NB4 (cell line): ENCODE results near the gene COMP.

Experiments
- DNase-seq: peaks from one replicate; pipeline ENCODE4 v3.0.0; 2010; ENCODE audit warnings: low read depth
- H3K4me3 ChIP-seq: one replicate; pipeline ENCODE4 v1.5.1; 2011; ENCODE audit warnings: mild to moderate bottlenecking, low read depth, low read length, moderate library complexity
- CTCF ChIP-seq: IDR thresholded peaks from one replicate; pipeline ENCODE4 v1.5.1; 2012; ENCODE audit warnings: low read depth, low read length
- MYC ChIP-seq: IDR thresholded peaks from 2 replicates; pipeline ENCODE4 v1.6.1; 2011; ENCODE audit warnings: low read depth, low read length
- POLR2A ChIP-seq: IDR thresholded peaks from 2 replicates; pipeline ENCODE4 v1.6.1; 2011; ENCODE audit warnings: mild to moderate bottlenecking; ENCODE audit not compliant: insufficient read length; ENCODE audit errors: extremely low read depth
- TF ChIP-seq, protein P1 (sequence below): IDR thresholded peaks from 2 replicates; pipeline ENCODE4 v1.6.1; 2011; ENCODE audit warnings: low read depth, low read length

Gene COMP

GRCh38 chr19:18794029-18794313 is 2.9 kb upstream of the COMP start:
- TF ChIP-seq POLR2A (no peak), CTCF (no peak), MYC (no peak)
- TF ChIP-seq, protein P1, sequence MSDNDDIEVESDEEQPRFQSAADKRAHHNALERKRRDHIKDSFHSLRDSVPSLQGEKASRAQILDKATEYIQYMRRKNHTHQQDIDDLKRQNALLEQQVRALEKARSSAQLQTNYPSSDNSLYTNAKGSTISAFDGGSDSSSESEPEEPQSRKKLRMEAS, result no peak
- H3K4me3 ChIP-seq, result no peak overlapping the region
- no peak for DNase-seq

DNA sequence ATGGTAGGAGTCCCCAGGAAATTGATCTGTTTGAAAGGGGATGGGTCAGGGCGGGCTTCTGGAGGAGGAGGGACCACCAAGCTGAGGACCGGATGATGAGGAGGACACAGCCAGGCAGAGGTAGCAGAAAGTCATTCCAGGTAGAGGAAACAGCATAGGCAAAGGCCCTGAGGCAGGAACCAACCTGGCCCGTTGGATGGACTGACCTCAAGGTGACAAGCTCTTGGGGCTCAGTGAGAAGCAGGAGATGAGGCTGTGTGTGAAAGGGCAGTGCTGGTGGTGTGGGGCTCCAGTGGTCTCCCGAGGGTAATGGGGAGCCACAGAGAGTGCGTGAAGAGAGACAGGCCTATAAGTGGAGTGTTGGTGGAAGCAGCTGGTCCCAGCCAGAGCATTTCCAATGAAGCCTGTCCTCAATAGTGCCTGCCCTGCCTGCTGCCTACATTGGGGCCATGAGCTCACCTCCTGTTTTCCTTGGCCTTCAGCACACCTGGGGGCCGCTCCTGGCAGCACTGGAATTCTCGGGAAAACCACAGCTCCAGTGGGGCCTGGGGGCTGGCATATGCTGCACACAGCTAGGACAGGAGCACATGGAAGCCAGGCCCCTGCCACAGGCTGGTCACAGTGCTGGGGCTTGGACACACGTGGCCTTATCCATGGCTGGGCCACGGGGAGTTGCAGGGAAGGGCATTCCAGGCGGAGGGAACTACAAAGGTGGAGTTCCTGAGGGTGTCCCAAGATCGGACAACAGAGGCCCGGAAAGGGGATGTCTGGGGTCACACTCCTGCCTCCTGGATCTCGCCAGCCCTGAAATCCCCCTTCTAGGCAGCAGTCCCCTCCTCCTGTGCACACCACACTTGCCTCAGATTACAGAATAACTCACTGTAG is 2.3 kb upstream of the COMP start:
- TF ChIP-seq MYC, result no peak
- TF ChIP-seq, protein P1, result no peak
- no peak for TF ChIP-seq POLR2A
- no peak for TF ChIP-seq CTCF
- no peak for DNase-seq

DNA sequence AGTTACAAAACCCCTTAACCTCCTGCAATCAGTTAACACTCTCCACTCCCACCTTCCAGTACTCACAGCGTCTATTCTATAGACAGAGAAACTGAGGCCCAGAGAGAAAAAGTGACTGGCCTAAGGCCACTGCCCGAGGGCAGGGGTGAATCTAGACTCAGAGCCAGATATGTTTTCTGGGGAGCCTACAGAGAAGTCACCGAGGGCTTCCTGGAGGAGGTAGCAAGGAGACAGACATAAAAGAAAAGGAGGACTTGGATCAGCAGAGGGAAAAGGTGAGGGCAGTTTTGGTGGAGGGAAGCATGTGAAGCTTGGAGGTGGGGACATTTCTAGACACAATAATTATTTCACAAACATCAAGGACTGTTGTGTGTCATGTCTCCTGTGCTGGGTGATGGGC is 1.6 kb upstream of the COMP start:
- no peak overlapping the region for H3K4me3 ChIP-seq
- DNase-seq, result no peak
- TF ChIP-seq, protein P1, result no peak
- TF ChIP-seq POLR2A (no peak), CTCF (no peak), MYC (no peak)

More for the DNA sequence above, 2.3 kb upstream of the COMP start:
- H3K4me3 ChIP-seq, result no peak overlapping the region

DNA sequence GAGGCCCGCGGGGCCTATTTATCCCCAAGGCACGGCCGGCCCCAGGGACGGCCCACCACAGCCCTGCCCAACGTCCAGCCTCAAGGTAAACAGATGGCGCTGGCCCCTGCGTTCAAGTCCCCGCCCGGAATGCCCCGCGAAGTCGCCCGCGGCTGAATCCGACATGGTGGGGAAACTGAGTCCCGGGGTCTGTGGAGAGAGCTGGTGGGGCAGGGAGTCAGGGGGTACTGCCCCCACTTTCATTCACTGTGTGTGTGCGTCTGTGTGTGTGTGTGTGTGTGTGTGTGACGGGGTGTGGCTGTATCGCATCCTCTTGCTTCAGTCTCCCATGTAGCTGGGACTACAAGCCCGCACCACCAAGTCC is 192 bp upstream of the COMP start:
- DNase-seq, result no peak
- no peak overlapping the region for H3K4me3 ChIP-seq
- TF ChIP-seq, protein P1, result no peak
- no peak for TF ChIP-seq MYC

- TF ChIP-seq, protein P1, result no peak
- TF ChIP-seq MYC (no peak), POLR2A (no peak), CTCF (no peak)
- no peak for DNase-seq
- H3K4me3 ChIP-seq, result no peak overlapping the region
These were observed 1.1 kb downstream of the COMP start for GRCh38 chr19:18789883-18790565.

GRCh38 chr19:18789422-18789869 is 1.7 kb downstream of the COMP start:
- no peak for DNase-seq
- TF ChIP-seq, protein P1, result no peak
- TF ChIP-seq POLR2A (no peak), CTCF (no peak), MYC (no peak)
- no peak overlapping the region for H3K4me3 ChIP-seq
